22Rv1 (cell line): ENCODE data around the gene CCDC28B.
A peak's percentile ranks its signal among the peaks of the same experiment; 100 is the strongest.

Source experiments
- H3K27ac ChIP-seq: fragments of 450-650 bp; 2 replicates; pipeline ENCODE4 v1.5.1; 2017
- ZFX ChIP-seq: fragments of 450-650 bp; IDR thresholded peaks from 2 replicates; pipeline ENCODE4 v1.6.1; 2017; ENCODE audit warnings: antibody characterized with exemption, borderline replicate concordance
- TF ChIP-seq, protein P1 (sequence below): fragments of 450-650 bp; IDR thresholded peaks from 2 replicates; pipeline ENCODE4 v1.5.1; 2017; ENCODE audit warnings: mild to moderate bottlenecking

The CCDC28B gene

DNA sequence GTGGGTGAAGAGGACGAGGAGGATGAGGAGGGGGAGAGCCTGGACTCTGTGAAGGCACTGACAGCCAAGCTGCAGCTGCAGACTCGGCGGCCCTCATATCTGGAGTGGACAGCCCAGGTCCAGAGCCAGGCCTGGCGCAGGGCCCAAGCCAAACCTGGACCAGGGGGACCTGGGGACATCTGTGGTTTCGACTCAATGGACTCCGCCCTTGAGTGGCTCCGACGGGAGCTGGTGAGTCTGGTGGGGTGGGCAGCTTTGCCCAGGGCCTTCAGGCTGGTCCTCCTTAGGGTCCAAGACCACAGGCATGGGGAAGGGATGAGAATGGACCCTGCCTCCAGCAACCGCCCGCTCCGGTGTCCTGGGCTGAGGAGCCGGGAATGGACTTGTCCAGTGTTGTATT is 47.1 kb downstream of the CCDC28B start:
- TF ChIP-seq ZFX = no peak
- TF ChIP-seq, protein P1, sequence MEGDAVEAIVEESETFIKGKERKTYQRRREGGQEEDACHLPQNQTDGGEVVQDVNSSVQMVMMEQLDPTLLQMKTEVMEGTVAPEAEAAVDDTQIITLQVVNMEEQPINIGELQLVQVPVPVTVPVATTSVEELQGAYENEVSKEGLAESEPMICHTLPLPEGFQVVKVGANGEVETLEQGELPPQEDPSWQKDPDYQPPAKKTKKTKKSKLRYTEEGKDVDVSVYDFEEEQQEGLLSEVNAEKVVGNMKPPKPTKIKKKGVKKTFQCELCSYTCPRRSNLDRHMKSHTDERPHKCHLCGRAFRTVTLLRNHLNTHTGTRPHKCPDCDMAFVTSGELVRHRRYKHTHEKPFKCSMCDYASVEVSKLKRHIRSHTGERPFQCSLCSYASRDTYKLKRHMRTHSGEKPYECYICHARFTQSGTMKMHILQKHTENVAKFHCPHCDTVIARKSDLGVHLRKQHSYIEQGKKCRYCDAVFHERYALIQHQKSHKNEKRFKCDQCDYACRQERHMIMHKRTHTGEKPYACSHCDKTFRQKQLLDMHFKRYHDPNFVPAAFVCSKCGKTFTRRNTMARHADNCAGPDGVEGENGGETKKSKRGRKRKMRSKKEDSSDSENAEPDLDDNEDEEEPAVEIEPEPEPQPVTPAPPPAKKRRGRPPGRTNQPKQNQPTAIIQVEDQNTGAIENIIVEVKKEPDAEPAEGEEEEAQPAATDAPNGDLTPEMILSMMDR = no peak
- H3K27ac ChIP-seq = no peak overlapping the region

DNA sequence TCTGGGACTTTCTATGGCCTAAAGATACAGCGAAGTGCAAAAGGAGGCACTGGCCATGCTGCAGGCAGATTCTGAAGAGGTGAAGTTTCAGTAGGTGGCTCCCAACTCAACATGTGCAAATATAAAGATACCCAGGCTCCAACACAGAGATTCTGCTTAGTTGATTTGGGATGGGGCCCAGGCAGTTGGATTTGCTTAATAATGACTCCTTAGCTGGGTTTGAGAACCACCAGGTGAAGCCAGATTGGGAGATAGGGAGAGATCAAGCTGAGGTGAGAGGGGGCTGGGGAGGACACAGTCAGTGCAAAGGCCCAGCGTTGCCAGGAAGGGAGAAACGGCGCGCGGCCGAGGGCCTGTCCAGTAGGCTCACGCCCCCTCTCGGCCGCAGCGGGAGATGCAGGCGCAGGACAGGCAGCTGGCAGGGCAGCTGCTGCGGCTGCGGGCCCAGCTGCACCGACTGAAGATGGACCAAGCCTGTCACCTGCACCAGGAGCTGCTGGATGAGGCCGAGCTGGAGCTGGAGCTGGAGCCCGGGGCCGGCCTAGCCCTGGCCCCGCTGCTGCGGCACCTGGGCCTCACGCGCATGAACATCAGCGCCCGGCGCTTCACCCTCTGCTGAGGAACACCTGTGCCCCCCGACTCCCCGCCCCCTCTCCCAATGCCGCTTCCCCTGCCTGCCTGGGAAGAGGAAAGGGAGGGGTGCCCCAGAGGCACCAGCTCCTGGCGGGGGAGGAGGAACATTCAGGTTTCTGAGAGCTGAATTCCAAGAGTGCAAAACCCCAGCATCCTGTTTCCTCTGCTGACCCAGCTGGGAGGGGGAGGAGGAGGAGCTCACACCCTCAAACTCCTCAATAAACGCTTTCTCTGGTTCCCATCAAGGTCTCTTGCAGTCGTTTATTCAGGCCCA is 47.8 kb downstream of the CCDC28B start:
- H3K27ac ChIP-seq = no peak overlapping the region
- TF ChIP-seq, protein P1 = peak; percentile 94
- TF ChIP-seq ZFX = no peak

DNA sequence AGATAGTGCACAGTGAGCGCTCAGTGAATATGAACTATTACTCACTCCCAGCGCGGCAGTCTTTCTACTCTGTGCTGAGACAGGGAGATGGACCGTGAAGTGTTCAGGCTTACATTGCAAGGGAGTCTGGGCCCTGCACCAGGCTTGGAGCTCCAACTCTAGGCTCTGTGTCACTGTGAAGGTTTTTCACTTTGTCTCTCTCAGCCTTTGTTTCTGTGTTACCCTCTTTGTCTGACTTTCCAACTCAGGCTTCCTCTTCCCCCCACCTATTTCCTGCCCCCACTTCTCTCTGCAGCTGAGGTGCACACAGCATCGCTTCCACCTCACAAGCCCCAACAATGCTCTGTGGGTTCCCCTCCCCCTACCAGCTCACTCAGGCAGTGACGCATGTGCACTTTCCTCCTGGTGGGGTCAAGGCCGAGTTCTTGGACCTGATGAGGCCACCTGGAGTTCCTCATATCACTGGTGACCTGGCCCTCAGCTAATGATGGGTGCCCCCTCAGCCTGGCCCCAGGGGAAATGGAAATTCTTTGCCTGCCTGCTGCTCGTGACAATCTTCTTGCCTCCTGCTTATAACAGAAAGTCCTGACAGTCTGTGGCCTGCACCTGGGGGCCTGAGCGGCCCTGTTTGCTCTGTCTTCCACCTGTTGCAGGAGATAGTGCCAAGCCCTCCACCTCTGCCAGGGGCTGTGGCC is 49.6 kb downstream of the CCDC28B start:
- TF ChIP-seq, protein P1 = no peak
- no peak for TF ChIP-seq ZFX
- no peak overlapping the region for H3K27ac ChIP-seq

DNA sequence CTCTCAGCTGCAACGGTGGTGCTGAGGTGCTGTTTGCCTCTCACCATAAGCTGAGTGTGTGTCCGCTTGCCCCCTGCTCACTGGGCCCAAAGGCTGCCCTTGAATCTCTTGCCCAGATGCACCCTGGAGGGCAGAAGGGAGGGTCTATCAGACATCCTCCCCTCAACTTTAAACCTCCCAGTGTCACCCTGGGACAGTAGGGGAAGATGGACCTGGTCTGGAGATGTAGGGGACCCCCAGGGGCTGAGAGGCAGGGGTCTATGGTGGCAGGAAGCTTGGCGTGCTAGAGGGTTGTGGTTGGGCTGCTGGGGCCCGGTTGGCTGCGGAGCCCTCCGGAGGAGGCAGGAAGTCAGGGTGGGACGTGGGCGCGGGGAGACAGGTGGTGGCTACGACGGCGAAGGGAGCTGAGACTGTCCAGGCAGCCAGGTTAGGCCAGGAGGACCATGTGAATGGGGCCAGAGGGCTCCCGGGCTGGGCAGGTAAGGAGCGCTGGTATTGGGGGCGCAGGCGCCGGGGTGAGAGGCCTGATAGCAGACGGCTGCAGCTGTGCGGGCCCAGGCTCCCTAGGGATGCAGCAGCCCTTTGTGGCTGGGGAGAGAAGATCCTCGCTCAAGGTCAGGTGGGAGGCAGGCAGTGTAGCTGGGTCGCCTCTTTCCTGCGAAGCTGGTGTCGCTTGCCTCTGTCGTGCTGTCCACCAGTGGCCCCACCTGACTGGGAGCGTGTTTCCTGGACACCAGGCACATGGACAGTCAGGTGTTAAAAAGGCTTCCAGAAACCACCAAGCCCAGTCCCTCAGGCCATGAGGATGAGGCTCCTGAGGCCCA is 50.7 kb downstream of the CCDC28B start, which contains the start of gene LCK:
Gene LCK (plus strand): TSS at position 373 of the 824 bp plus-strand sequence. CDS start 23,065 bp downstream, outside the sequence.
- H3K27ac ChIP-seq = no peak within 1 kb of the TSS
- TF ChIP-seq, protein P1 = no peak
- TF ChIP-seq ZFX = no peak
